Loucy (cell line): ENCODE results near the gene SMG1.

Experiments used
- H2AFZ ChIP-seq: fragments of 200-600 bp; sonication (generic); 2 replicates; pipeline ENCODE4 v1.6.0; 2016; ENCODE audit warnings: antibody characterized with exemption, mild to moderate bottlenecking, low read length, moderate library complexity
- H3F3A ChIP-seq: fragments of 200-600 bp; 2 replicates; pipeline ENCODE4 v1.6.0; 2016; ENCODE audit warnings: antibody characterized with exemption, low read depth, mild to moderate bottlenecking
- H3K27me3 ChIP-seq: fragments of 200-600 bp; sonication (generic); 2 replicates; pipeline ENCODE4 v1.6.1; 2014; ENCODE audit warnings: low read length, mild to moderate bottlenecking; ENCODE audit not compliant: insufficient read depth, poor library complexity, severe bottlenecking
- H3K36me3 ChIP-seq: fragments of 200-600 bp; sonication (generic); 2 replicates; pipeline ENCODE4 v1.6.1; 2016; ENCODE audit warnings: low read length; ENCODE audit not compliant: insufficient read depth
- H3K4me1 ChIP-seq: fragments of 200-600 bp; sonication (generic); 2 replicates; pipeline ENCODE4 v1.5.1; 2014; ENCODE audit warnings: low read length, mild to moderate bottlenecking; ENCODE audit not compliant: insufficient read depth, poor library complexity, severe bottlenecking
- H3K4me2 ChIP-seq: fragments of 200-600 bp; sonication (generic); 2 replicates; pipeline ENCODE4 v1.6.0; 2014; ENCODE audit warnings: antibody characterized with exemption, low read length, low read depth, mild to moderate bottlenecking; ENCODE audit not compliant: poor library complexity, severe bottlenecking
- H3K4me3 ChIP-seq: fragments of 200-600 bp; sonication (generic); 2 replicates; pipeline ENCODE4 v1.5.1; 2014; ENCODE audit warnings: low read length, mild to moderate bottlenecking, mixed read lengths; ENCODE audit not compliant: poor library complexity, severe bottlenecking
- H3K79me2 ChIP-seq: fragments of 200-600 bp; sonication (generic); 2 replicates; pipeline ENCODE4 v1.6.1; 2014; ENCODE audit warnings: low read length; ENCODE audit not compliant: insufficient read depth
- H3K9ac ChIP-seq: fragments of 200-600 bp; sonication (generic); 2 replicates; pipeline ENCODE4 v1.6.0; 2014; ENCODE audit warnings: mild to moderate bottlenecking, low read depth, low read length, moderate library complexity; ENCODE audit not compliant: poor library complexity, severe bottlenecking
- H3K9me2 ChIP-seq: fragments of 200-600 bp; sonication (generic); replicated peaks from 2 replicates; pipeline ENCODE4 v1.6.1; 2016; ENCODE audit warnings: low read depth, low read length, mixed read lengths
- H3K9me3 ChIP-seq: fragments of 200-600 bp; sonication (generic); 2 replicates; pipeline ENCODE4 v1.6.1; 2014; ENCODE audit warnings: mild to moderate bottlenecking, antibody characterized with exemption, low read length, low read depth; ENCODE audit not compliant: insufficient read depth
- H4K20me1 ChIP-seq: fragments of 200-600 bp; sonication (generic); 2 replicates; pipeline ENCODE4 v1.6.0; 2014; ENCODE audit warnings: antibody characterized with exemption, low read length, mild to moderate bottlenecking; ENCODE audit not compliant: insufficient read depth, poor library complexity, severe bottlenecking
- EZH2phosphoT487 ChIP-seq: fragments of 200-600 bp; IDR thresholded peaks from 2 replicates; pipeline ENCODE4 v1.6.1; 2018; ENCODE audit warnings: antibody characterized with exemption, mild to moderate bottlenecking, moderate library complexity, borderline replicate concordance
- TF ChIP-seq, protein P1 (sequence below): fragments of 200-600 bp; sonication (generic); conservative IDR thresholded peaks from 2 replicates; pipeline ENCODE4 v1.5.1; 2014; ENCODE audit warnings: mild to moderate bottlenecking, antibody characterized with exemption, low read length

Gene SMG1

DNA sequence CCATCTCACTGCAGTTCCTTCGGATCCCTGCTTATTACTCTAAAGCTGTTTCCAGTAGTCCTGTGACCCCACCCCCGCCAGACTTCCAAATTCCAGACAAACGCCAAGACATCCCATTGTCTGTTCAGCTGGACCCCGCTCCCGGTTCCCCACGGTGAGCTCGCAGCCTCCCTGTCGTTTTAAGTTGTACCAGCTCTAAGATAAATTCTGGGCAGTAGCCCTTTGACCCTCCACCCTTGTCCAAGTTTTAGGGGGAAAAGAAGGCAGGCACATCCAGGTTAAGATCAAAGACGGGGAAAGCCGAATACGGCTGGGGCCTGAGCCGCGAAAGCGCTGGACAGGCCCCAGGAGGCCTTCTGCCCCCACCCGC, 125.4 kb downstream of the SMG1 start:
- no peaks in the 10 kb centered on the region for H3K9me3 ChIP-seq
- H3K4me3 ChIP-seq = peak overlapping the region; percentile 79
- peaks cover 19% of the 10 kb centered on the region for H4K20me1 ChIP-seq
- H3K79me2 ChIP-seq = peaks cover 59% of the 10 kb centered on the region
- no peaks in the 10 kb centered on the region for H3F3A ChIP-seq
- TF ChIP-seq, protein P1, sequence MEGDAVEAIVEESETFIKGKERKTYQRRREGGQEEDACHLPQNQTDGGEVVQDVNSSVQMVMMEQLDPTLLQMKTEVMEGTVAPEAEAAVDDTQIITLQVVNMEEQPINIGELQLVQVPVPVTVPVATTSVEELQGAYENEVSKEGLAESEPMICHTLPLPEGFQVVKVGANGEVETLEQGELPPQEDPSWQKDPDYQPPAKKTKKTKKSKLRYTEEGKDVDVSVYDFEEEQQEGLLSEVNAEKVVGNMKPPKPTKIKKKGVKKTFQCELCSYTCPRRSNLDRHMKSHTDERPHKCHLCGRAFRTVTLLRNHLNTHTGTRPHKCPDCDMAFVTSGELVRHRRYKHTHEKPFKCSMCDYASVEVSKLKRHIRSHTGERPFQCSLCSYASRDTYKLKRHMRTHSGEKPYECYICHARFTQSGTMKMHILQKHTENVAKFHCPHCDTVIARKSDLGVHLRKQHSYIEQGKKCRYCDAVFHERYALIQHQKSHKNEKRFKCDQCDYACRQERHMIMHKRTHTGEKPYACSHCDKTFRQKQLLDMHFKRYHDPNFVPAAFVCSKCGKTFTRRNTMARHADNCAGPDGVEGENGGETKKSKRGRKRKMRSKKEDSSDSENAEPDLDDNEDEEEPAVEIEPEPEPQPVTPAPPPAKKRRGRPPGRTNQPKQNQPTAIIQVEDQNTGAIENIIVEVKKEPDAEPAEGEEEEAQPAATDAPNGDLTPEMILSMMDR = no peak
- no peak for TF ChIP-seq EZH2phosphoT487
- H3K9ac ChIP-seq = peak overlapping the region; percentile 93
- H3K36me3 ChIP-seq = peaks cover 2% of the 10 kb centered on the region; the same call in 1 of the 2 replicates
- no peak overlapping the region; the same call in 1 of the 2 replicates for H2AFZ ChIP-seq
- H3K27me3 ChIP-seq = no peaks in the 10 kb centered on the region
- H3K9me2 ChIP-seq = no peaks in the 10 kb centered on the region
- peaks cover 25% of the 10 kb centered on the region for H3K4me1 ChIP-seq
- peak overlapping the region; percentile 71 for H3K4me2 ChIP-seq

DNA sequence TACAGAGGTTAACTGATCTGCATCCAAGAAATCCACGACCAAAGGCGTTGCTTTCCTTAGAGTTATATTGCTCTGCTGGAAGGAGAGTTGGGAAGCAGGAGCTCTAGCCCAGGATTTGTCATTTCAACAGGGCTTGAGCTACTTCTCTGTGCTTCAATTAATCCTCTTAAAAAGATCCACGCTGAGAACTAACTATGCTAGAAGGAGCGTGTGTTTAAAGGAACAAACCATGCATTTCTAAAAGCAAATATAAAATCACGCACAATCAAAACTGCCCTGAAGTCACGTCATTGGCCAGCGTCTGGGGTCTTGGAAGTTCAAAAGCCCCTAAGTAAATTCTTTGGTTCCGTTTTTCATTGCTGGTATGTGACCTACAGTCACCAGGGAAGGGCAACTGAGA, 125.9 kb downstream of the SMG1 start:
- H3K9ac ChIP-seq = peak overlapping the region; percentile 93
- H3K4me3 ChIP-seq = peak overlapping the region; percentile 79
- H3K4me2 ChIP-seq = peak overlapping the region; percentile 71
- H2AFZ ChIP-seq = no peak overlapping the region
- H3K9me3 ChIP-seq = no peaks in the 10 kb centered on the region
- TF ChIP-seq, protein P1 = no peak
- TF ChIP-seq EZH2phosphoT487 = no peak
- H3K36me3 ChIP-seq = peaks cover 7% of the 10 kb centered on the region; the same call in 1 of the 2 replicates
- H3K79me2 ChIP-seq = peaks cover 61% of the 10 kb centered on the region
- peaks cover 19% of the 10 kb centered on the region for H4K20me1 ChIP-seq
- H3K9me2 ChIP-seq = no peaks in the 10 kb centered on the region
- no peaks in the 10 kb centered on the region for H3K27me3 ChIP-seq
- no peaks in the 10 kb centered on the region for H3F3A ChIP-seq
- H3K4me1 ChIP-seq = peaks cover 25% of the 10 kb centered on the region

DNA sequence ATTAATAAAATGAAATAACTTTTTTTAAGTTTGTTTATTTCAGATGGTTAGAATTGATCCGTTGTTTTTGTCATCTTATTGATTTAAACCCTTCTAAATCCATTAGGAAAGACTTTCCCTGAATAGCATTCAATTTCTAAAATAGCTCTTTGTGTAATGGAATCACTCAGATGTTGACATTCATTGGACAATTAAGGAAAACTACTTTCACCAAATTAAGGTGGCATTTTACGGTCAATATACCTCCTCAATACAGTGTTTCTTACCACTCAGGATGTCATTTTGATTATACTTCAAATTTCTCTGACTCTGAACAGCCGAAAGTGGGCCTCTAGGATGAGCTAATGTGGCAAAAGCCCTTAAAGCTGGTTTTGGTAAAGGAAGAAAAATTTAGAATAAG, 126.7 kb downstream of the SMG1 start:
- Histone ChIP-seq H3K4me3 (peak overlapping the region; percentile 79), H3K9me2 (no peaks in the 10 kb centered on the region), H3K9me3 (no peaks in the 10 kb centered on the region), H3K4me2 (peak overlapping the region; percentile 71), H3K9ac (peak overlapping the region; percentile 93), H3K36me3 (peaks cover 10% of the 10 kb centered on the region; the same call in 1 of the 2 replicates), H3K4me1 (peaks cover 20% of the 10 kb centered on the region), H4K20me1 (peaks cover 19% of the 10 kb centered on the region), H2AFZ (no peak overlapping the region), H3K27me3 (no peaks in the 10 kb centered on the region), H3F3A (no peaks in the 10 kb centered on the region), H3K79me2 (peaks cover 64% of the 10 kb centered on the region)
- TF ChIP-seq EZH2phosphoT487 = no peak
- TF ChIP-seq, protein P1 = no peak
